ENCODE measurements around the gene CKB. TPM values are rescaled to one million over a fixed set of nuclear protein-coding genes. Genes with fewer than 3 reads are reported as not detected.

The CKB gene
- total RNA-seq, 1 donor = 5.1 TPM

DNA sequence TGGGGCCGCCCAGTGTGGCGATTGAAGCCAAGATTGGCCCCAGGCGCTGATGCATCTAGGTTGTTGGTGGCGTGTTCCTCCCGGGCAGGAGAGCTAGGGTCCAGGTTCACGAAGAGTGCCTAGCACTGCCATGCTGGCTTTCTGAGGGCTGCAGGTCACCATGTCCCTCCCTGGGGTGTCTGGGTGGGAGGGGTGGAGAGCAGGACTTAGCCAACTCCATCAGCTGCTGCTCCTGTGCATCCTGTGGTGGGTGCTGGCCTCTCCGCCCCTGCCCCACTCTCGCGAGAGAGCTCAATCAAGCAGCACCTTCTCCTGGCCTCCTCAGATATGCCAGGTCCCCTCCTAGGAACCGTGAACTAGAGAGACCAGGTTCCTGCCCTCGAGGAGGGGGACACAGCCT, 8.2 kb upstream of the CKB start:
- no peak overlapping the region for H3K4me2 ChIP-seq (ENCODE audit: insufficient read depth, low read length)

DNA sequence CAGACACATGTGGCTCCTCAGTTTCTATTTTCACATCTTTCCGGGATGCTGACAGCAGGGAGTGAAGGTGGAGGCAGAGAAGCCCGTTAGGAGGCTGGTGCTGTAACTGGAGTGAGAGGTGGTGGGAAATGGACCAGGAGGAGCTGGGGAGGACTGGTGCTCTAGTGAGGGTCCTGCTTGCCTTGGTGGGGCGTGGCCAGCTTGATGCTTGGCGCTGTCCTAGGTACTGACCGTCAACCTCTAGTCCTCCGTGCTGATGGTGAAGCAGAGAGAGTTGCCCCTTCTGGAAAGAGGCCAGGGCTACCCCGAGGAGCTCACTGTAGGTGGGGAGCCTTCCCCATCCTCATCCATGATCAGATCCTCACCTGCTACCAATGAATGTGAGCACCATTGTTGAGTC, 7.8 kb upstream of the CKB start:
- no peak overlapping the region for H3K4me3 ChIP-seq (ENCODE audit: insufficient read depth, low read length)
- H4K20me1 ChIP-seq (ENCODE audit: insufficient read depth, low read length) = peaks cover 23% of the 10 kb centered on the region
- TF ChIP-seq, protein P1, sequence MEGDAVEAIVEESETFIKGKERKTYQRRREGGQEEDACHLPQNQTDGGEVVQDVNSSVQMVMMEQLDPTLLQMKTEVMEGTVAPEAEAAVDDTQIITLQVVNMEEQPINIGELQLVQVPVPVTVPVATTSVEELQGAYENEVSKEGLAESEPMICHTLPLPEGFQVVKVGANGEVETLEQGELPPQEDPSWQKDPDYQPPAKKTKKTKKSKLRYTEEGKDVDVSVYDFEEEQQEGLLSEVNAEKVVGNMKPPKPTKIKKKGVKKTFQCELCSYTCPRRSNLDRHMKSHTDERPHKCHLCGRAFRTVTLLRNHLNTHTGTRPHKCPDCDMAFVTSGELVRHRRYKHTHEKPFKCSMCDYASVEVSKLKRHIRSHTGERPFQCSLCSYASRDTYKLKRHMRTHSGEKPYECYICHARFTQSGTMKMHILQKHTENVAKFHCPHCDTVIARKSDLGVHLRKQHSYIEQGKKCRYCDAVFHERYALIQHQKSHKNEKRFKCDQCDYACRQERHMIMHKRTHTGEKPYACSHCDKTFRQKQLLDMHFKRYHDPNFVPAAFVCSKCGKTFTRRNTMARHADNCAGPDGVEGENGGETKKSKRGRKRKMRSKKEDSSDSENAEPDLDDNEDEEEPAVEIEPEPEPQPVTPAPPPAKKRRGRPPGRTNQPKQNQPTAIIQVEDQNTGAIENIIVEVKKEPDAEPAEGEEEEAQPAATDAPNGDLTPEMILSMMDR (IDR thresholded peaks at IDR 0.05; ENCODE audit: extremely low read depth, low read depth, low read length) = no peak
- peak overlapping the region; percentile 86 for H3K4me2 ChIP-seq (ENCODE audit: insufficient read depth, low read length)
- H3K4me1 ChIP-seq (ENCODE audit: insufficient read depth, low read length) = peaks cover 25% of the 10 kb centered on the region
- H3K27ac ChIP-seq (ENCODE audit: low read depth, low read length) = no peak overlapping the region
- peaks cover 40% of the 10 kb centered on the region for H3K79me2 ChIP-seq (ENCODE audit: insufficient read depth, low read length)
- no peaks in the 10 kb centered on the region for H3K9me3 ChIP-seq (ENCODE audit: low read depth, low read length)
- no peak overlapping the region for H2AFZ ChIP-seq (ENCODE audit: low read length)
- H3K36me3 ChIP-seq (ENCODE audit: insufficient read depth, low read length) = peaks cover 8% of the 10 kb centered on the region
- no peaks in the 10 kb centered on the region for H3K27me3 ChIP-seq (ENCODE audit: insufficient read depth, low read length)
- DNase-seq (ENCODE audit: insufficient read length, low spot score, missing footprints) = peak; percentile 93

More for the DNA sequence above, 8.2 kb upstream of the CKB start:
- Histone ChIP-seq H2AFZ (ENCODE audit: low read length) (no peak overlapping the region), H3K27me3 (ENCODE audit: insufficient read depth, low read length) (no peaks in the 10 kb centered on the region), H3K4me1 (ENCODE audit: insufficient read depth, low read length) (peaks cover 25% of the 10 kb centered on the region), H4K20me1 (ENCODE audit: insufficient read depth, low read length) (peaks cover 23% of the 10 kb centered on the region), H3K27ac (ENCODE audit: low read depth, low read length) (no peak overlapping the region), H3K36me3 (ENCODE audit: insufficient read depth, low read length) (peaks cover 8% of the 10 kb centered on the region), H3K79me2 (ENCODE audit: insufficient read depth, low read length) (peaks cover 40% of the 10 kb centered on the region), H3K4me3 (ENCODE audit: insufficient read depth, low read length) (no peak overlapping the region), H3K9me3 (ENCODE audit: low read depth, low read length) (no peaks in the 10 kb centered on the region)
- DNase-seq (ENCODE audit: insufficient read length, low spot score, missing footprints) = peak; percentile 81
- TF ChIP-seq, protein P1 (IDR thresholded peaks at IDR 0.05; ENCODE audit: extremely low read depth, low read depth, low read length) = no peak

DNA sequence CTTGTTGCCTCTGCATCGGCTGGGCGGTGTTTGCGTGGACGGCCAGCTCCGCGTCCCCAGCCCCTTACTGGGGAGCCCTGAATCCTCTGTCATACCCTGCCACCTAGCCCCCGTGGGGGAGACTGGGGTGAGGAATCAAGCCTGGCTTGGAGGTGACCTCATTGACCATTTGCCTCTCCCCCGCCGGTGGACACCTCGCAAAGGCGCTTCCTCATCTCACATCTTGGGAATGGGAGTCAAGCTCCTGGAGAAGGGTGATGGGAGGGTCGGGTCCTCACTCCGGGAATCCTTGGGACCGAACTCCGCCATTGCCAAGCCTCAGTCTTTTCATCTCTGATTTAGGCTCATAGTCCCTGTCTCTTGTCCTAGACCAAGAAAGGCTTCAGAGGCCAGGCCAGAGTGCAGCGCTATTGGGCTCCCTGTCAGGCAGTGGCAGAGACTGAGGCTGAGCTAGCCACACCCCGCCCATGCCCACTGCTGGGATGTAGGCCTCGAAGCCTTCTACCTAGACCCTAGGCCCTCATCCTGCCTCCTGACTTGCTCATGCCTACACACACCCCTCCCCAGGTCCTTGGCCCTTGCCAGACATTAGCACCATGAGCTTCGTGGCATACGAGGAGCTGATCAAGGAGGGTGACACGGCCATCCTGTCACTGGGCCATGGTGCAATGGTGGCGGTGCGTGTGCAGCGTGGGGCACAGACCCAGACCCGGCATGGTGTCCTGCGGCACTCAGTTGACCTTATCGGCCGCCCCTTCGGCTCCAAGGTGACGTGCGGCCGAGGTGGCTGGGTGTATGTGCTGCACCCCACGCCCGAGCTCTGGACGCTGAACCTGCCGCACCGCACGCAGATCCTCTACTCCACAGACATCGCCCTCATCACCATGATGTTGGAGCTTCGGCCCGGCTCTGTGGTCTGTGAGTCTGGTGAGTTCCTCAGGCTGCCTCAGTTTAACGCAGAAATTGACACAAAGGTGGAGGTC, 7.0 kb upstream of the CKB start:
- Histone ChIP-seq H3K79me2 (ENCODE audit: insufficient read depth, low read length) (peaks cover 40% of the 10 kb centered on the region), H3K27me3 (ENCODE audit: insufficient read depth, low read length) (no peaks in the 10 kb centered on the region), H3K9me3 (ENCODE audit: low read depth, low read length) (no peaks in the 10 kb centered on the region), H3K27ac (ENCODE audit: low read depth, low read length) (peak overlapping the region; percentile 68), H2AFZ (ENCODE audit: low read length) (peak overlapping the region; percentile 56), H3K4me1 (ENCODE audit: insufficient read depth, low read length) (peaks cover 25% of the 10 kb centered on the region), H3K36me3 (ENCODE audit: insufficient read depth, low read length) (peaks cover 4% of the 10 kb centered on the region), H3K4me3 (ENCODE audit: insufficient read depth, low read length) (peak overlapping the region; percentile 92), H4K20me1 (ENCODE audit: insufficient read depth, low read length) (peaks cover 23% of the 10 kb centered on the region), H3K4me2 (ENCODE audit: insufficient read depth, low read length) (peak overlapping the region; percentile 86)
- DNase-seq (ENCODE audit: insufficient read length, low spot score, missing footprints) = peak; percentile 86
- TF ChIP-seq, protein P1 (IDR thresholded peaks at IDR 0.05; ENCODE audit: extremely low read depth, low read depth, low read length) = no peak
